Suprapubic skin (tissue), 4 donors: ENCODE measurements around the gene ANKRD40CL.

Source experiments
- EP300 ChIP-seq: sonication (generic); formaldehyde crosslinking; IDR thresholded peaks from one replicate; pipeline ENCODE4 v1.6.1; 2017; ENCODE audit warnings: antibody characterized with exemption
- POLR2A ChIP-seq, 2 donors: fragments of 450-650 bp; IDR thresholded peaks; one replicate each; pipeline ENCODE4 v1.6.1; 2017; ENCODE audit warnings: antibody characterized with exemption in 2 of 2, mild to moderate bottlenecking in 2 of 2, moderate library complexity in 2 of 2
- POLR2AphosphoS5 ChIP-seq, 3 donors: sonication (generic); formaldehyde crosslinking; IDR thresholded peaks; one replicate each; pipeline ENCODE4 v1.6.1; 2017; ENCODE audit warnings: antibody characterized with exemption in 3 of 3
- TF ChIP-seq, protein P1 (sequence below), 2 donors: fragments of 200-600 bp in 1 of 2; fragments of 450-650 bp in 1 of 2; sonication (generic) in 1 of 2; IDR thresholded peaks; one replicate each; pipeline ENCODE4 v1.5.1; 2016 to 2019; ENCODE audit warnings: antibody characterized with exemption in 2 of 2, mild to moderate bottlenecking in 1 of 2, moderate library complexity in 1 of 2

DNA sequence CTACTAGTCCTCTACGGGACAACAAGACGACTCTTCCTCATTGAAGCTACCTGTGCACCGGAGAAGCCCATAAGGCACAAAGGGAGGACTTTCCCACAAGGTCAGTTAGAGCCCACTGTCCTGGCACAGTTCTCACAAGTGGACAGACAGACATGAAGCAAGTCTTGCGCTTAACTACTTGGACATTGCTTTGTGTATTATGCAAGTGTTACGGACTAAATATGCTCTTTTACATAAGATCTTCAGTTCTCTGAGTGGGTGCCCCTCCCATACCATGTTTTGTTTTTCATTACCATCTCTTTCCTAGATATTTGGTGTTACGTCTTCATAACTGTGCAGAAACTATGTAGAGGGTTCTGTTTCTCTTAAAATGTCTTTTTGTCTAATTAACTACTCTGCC is 18.1 kb downstream of the ANKRD40CL start:
- TF ChIP-seq EP300 (no peak), POLR2A (IDR thresholded peaks at IDR 0.05) (no peak), POLR2AphosphoS5 (IDR thresholded peaks at IDR 0.05) (no peak)
- TF ChIP-seq, protein P1, sequence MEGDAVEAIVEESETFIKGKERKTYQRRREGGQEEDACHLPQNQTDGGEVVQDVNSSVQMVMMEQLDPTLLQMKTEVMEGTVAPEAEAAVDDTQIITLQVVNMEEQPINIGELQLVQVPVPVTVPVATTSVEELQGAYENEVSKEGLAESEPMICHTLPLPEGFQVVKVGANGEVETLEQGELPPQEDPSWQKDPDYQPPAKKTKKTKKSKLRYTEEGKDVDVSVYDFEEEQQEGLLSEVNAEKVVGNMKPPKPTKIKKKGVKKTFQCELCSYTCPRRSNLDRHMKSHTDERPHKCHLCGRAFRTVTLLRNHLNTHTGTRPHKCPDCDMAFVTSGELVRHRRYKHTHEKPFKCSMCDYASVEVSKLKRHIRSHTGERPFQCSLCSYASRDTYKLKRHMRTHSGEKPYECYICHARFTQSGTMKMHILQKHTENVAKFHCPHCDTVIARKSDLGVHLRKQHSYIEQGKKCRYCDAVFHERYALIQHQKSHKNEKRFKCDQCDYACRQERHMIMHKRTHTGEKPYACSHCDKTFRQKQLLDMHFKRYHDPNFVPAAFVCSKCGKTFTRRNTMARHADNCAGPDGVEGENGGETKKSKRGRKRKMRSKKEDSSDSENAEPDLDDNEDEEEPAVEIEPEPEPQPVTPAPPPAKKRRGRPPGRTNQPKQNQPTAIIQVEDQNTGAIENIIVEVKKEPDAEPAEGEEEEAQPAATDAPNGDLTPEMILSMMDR (IDR thresholded peaks at IDR 0.05) = no peak
